Measurements from ENCODE around the gene EID2. TPM values are rescaled to one million over a fixed set of nuclear protein-coding genes. Genes with fewer than 3 reads are reported as not detected.

EID2 gene
- total RNA-seq, 1 donor from 2014 or later: 20.0 TPM

DNA sequence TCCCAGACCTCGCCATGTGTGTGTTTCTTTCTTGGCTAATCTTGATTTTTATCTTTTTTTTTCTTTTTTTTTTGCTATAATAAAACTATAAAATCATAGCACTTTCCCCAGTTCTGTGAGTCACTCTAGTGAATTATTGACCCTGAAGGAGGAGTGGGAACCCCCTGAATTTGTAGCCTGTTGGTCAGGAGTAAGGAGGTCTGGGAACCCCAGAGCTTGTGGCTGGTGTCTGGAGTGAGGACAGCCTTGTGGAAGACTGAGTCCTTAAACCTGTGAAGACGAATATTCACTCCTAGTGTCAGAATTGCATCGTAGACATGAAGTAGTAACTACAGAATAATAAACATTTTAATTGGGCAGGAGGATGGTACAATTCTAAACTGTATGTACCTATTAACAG is 14.8 kb downstream of the EID2 start:
- TF ChIP-seq EZH2phosphoT487 (IDR thresholded peaks at IDR 0.05): no peak
- no peak for TF ChIP-seq CTCF (IDR thresholded peaks at IDR 0.05)
- TF ChIP-seq EZH2 (IDR thresholded peaks at IDR 0.05): no peak
- Mint-ChIP-seq H3K27me3 (ENCODE audit: insufficient read depth, low read depth) (peaks cover 3% of the 10 kb centered on the region), H3K4me3 (no peak overlapping the region)

DNA sequence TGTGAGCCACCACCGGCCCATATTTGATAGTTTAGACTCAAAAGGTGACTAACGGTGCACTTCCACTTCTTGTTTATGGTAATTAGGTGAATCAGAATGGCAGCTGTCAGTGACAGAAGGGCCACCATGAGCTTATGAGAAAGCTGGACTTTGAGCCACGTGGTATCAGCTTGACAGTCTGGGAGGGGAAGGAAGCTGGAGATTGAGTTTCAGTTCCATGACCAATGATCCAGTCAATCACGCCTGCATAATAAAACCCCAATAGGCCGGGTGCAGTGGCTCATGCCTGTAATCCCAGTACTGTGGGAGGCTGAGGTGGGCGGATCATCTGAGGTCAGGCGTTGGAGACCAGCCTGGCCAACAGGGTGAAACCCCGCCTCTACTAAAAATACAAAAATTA is 15.5 kb downstream of the EID2 start:
- Histone ChIP-seq H3F3A (ENCODE audit: low read depth) (no peaks in the 10 kb centered on the region), H3K27ac (no peak overlapping the region), H3K36me3 (no peaks in the 10 kb centered on the region), H4K20me1 (ENCODE audit: low read depth) (no peaks in the 10 kb centered on the region), H3K9me3 (ENCODE audit: low read depth) (no peaks in the 10 kb centered on the region), H3K4me1 (no peaks in the 10 kb centered on the region), H3K4me2 (no peak overlapping the region), H3K4me3 (no peak overlapping the region), H3K27me3 (no peaks in the 10 kb centered on the region), H2AFZ (replicated peaks) (no peak overlapping the region), H3K79me2 (ENCODE audit: low read depth) (peaks cover 13% of the 10 kb centered on the region), H3K9ac (no peak overlapping the region)
- Mint-ChIP-seq H3K9me3 (no peaks in the 10 kb centered on the region), H3K27me3 (ENCODE audit: insufficient read depth, low read depth) (peaks cover 3% of the 10 kb centered on the region), H3K4me1 (peaks cover 2% of the 10 kb centered on the region), H3K27ac (no peak overlapping the region), H3K4me3 (no peak overlapping the region), H3K36me3 (peaks cover 11% of the 10 kb centered on the region)
- TF ChIP-seq EZH2phosphoT487 (IDR thresholded peaks at IDR 0.05): no peak
- TF ChIP-seq EZH2 (IDR thresholded peaks at IDR 0.05): no peak
- no peak for TF ChIP-seq CTCF (IDR thresholded peaks at IDR 0.05)
- DNase-seq (ENCODE audit: low spot score): no peak

More for the DNA sequence above, 14.8 kb downstream of the EID2 start:
- H3K79me2 ChIP-seq (ENCODE audit: low read depth): peaks cover 20% of the 10 kb centered on the region
- Mint-ChIP-seq H3K9me3 (no peaks in the 10 kb centered on the region), H3K36me3 (peaks cover 12% of the 10 kb centered on the region), H3K27ac (no peak overlapping the region), H3K4me1 (no peaks in the 10 kb centered on the region)
- H3K4me3 ChIP-seq: no peak overlapping the region
- H3K27ac ChIP-seq: no peak overlapping the region
- no peak overlapping the region for H3K4me2 ChIP-seq
- H3K36me3 ChIP-seq: no peaks in the 10 kb centered on the region
- DNase-seq (ENCODE audit: low spot score): no peak
- peaks cover under 1% of the 10 kb centered on the region for H4K20me1 ChIP-seq (ENCODE audit: low read depth)
- no peak overlapping the region for H2AFZ ChIP-seq (replicated peaks)
- H3K9me3 ChIP-seq (ENCODE audit: low read depth): no peaks in the 10 kb centered on the region
- H3K9ac ChIP-seq: no peak overlapping the region
- no peaks in the 10 kb centered on the region for H3F3A ChIP-seq (ENCODE audit: low read depth)
- H3K27me3 ChIP-seq: no peaks in the 10 kb centered on the region
- H3K4me1 ChIP-seq: no peaks in the 10 kb centered on the region

DNA sequence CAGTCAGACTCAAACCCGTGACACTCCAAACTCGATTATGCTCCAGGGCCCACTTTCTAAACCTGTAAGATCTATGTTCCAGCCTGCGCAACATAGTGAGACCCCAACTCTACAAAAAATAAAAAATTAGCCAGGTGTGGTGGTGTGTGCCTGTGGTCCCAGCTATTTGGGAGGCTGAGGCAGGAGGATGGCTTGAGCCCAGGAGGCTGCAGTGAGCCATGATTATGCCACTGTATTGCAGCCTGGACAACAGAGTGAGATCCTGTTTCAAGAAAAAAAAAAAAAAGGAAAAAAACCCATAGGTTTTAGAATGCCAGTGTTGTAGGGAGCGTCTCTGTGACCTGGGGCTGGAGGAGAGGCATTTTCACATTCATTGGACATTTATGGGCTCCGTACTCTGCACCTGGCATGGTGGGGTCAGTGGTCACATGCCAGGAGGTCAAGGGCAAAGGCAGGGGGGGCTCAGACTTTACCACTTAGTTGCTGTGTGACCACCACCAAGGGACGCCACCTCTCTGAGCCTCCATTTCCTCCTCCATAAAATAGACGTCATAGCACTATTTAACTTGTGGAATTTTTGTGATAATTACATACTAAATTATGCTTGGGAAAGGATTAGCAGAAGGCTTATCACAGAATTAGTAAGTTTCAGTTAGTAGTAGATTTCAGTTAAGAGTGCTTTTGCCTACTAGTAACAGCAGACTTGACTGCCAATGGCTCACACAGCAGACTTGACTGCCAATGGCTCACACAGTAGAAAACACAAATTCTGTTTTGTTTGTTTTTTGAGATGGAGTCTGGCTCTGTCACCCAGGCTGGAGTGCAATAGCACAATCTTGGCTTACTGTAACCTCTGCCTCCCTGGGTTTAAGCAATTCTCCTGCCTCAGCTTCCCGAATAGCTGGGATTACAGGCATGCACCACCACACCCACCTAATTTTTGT is 19.1 kb downstream of the EID2 start:
- Histone ChIP-seq H3K36me3 (no peaks in the 10 kb centered on the region), H3K9ac (no peak overlapping the region), H3K9me3 (ENCODE audit: low read depth) (no peaks in the 10 kb centered on the region), H3K79me2 (ENCODE audit: low read depth) (peaks cover 14% of the 10 kb centered on the region), H3K27me3 (peaks cover 11% of the 10 kb centered on the region), H2AFZ (replicated peaks) (no peak overlapping the region), H3K4me2 (no peak overlapping the region), H3K4me3 (no peak overlapping the region), H4K20me1 (ENCODE audit: low read depth) (peaks cover 4% of the 10 kb centered on the region), H3F3A (ENCODE audit: low read depth) (peaks cover 13% of the 10 kb centered on the region), H3K27ac (no peak overlapping the region), H3K4me1 (no peaks in the 10 kb centered on the region)
- H3K36me3 Mint-ChIP-seq: peaks cover 3% of the 10 kb centered on the region
- DNase-seq (ENCODE audit: low spot score): no peak
- no peak overlapping the region for H3K4me3 Mint-ChIP-seq
- TF ChIP-seq CTCF (IDR thresholded peaks at IDR 0.05) (no peak), EZH2 (IDR thresholded peaks at IDR 0.05) (no peak), EZH2phosphoT487 (IDR thresholded peaks at IDR 0.05) (no peak)
- peaks cover 3% of the 10 kb centered on the region for H3K9me3 Mint-ChIP-seq
- H3K27me3 Mint-ChIP-seq (ENCODE audit: insufficient read depth, low read depth): peaks cover 23% of the 10 kb centered on the region
- H3K4me1 Mint-ChIP-seq: peaks cover 17% of the 10 kb centered on the region
- H3K27ac Mint-ChIP-seq: no peak overlapping the region
